IMR-90 (cell line): ENCODE data around the gene GPR152. TPM values are rescaled to one million over a fixed set of nuclear protein-coding genes. Genes with fewer than 3 reads are reported as not detected.

ENCODE experiments used
- ATAC-seq: fragments of 200-7000 bp; cut with Tn5 transposase; 2 replicates; pipeline ENCODE4 v1.9.1; 2020; ENCODE audit warnings: low read depth, mild to moderate bottlenecking, moderate library complexity
- BruUV-seq: library from RNA; stranded (reverse); fragments of 400-500 nt; replicated peaks from 2 replicates; lab custom pipeline; 2021; lab: Mats Ljungman, UMichigan
- CTCF ChIA-PET: fragments of 300-600 bp; formaldehyde crosslinking; extraction: SDS; loops from one replicate; lab custom pipeline; 2021; ENCODE audit warnings: antibody characterized with exemption; lab: Yijun Ruan, JAX
- POLR2A ChIA-PET: fragments of 300-600 bp; sonication (Branson Sonifier 250); formaldehyde crosslinking; loops from one replicate; lab custom pipeline; 2022; ENCODE audit warnings: antibody characterized with exemption; ENCODE audit not compliant: unreplicated experiment; lab: Charles Lee
- DNase-seq: peaks from one replicate; pipeline ENCODE4 v3.0.0; 2013
- H2AFZ ChIP-seq: replicated peaks from 2 replicates; pipeline ENCODE3; 2013; ENCODE audit warnings: low read length, mild to moderate bottlenecking; ENCODE audit not compliant: poor library complexity
- H2AK5ac ChIP-seq: 2 replicates; pipeline ENCODE4 v1.6.1; 2013; ENCODE audit warnings: low read depth, low read length, inconsistent platforms
- H2AK9ac ChIP-seq: replicated peaks from 2 replicates; pipeline ENCODE3; 2013; ENCODE audit warnings: mild to moderate bottlenecking, low read depth, low read length, moderate library complexity; ENCODE audit not compliant: poor library complexity
- H2BK120ac ChIP-seq: 2 replicates; pipeline ENCODE4 v1.6.1; 2013; ENCODE audit warnings: low read depth, low read length, inconsistent platforms
- H2BK15ac ChIP-seq: 3 replicates; pipeline ENCODE4 v1.6.1; 2013; ENCODE audit warnings: low read depth, low read length, inconsistent platforms
- H2BK20ac ChIP-seq: 2 replicates; pipeline ENCODE4 v1.6.1; 2013; ENCODE audit warnings: low read depth, mild to moderate bottlenecking, inconsistent platforms, low read length, moderate library complexity
- H2BK5ac ChIP-seq: 2 replicates; pipeline ENCODE4 v1.6.1; 2013; ENCODE audit warnings: mild to moderate bottlenecking, low read depth, low read length, inconsistent platforms; ENCODE audit not compliant: poor library complexity, severe bottlenecking
- H3K14ac ChIP-seq: replicated peaks from 2 replicates; pipeline ENCODE4 v1.6.1; 2013; ENCODE audit warnings: low read depth, low read length, inconsistent platforms
- H3K18ac ChIP-seq: 2 replicates; pipeline ENCODE4 v1.6.1; 2013; ENCODE audit warnings: low read depth, low read length, control low read depth
- H3K23ac ChIP-seq: 2 replicates; pipeline ENCODE4 v1.6.1; 2013; ENCODE audit warnings: low read depth, low read length, inconsistent platforms
- H3K27ac ChIP-seq: 2 replicates; pipeline ENCODE4 v1.5.1; 2013; ENCODE audit warnings: mild to moderate bottlenecking, control low read depth, low read length; ENCODE audit not compliant: insufficient read depth
- H3K27me3 ChIP-seq: 2 replicates; pipeline ENCODE4 v1.6.1; 2013; ENCODE audit warnings: low read length; ENCODE audit not compliant: control insufficient read depth, insufficient read depth
- H3K36me3 ChIP-seq: 2 replicates; pipeline ENCODE4 v1.6.1; 2013; ENCODE audit warnings: low read length, mixed read lengths; ENCODE audit not compliant: control insufficient read depth, insufficient read depth
- H3K4ac ChIP-seq: 2 replicates; pipeline ENCODE4 v1.6.1; 2013; ENCODE audit warnings: low read depth, low read length, inconsistent platforms
- H3K4me1 ChIP-seq: 2 replicates; pipeline ENCODE4 v1.6.1; 2013; ENCODE audit warnings: low read length, mixed read lengths; ENCODE audit not compliant: control insufficient read depth, insufficient read depth
- H3K4me2 ChIP-seq: 2 replicates; pipeline ENCODE4 v1.6.1; 2013; ENCODE audit warnings: low read depth, mild to moderate bottlenecking, control low read depth, low read length, moderate library complexity
- H3K4me3 ChIP-seq: 2 replicates; pipeline ENCODE4 v1.5.1; 2013; ENCODE audit warnings: low read depth, mild to moderate bottlenecking, control low read depth, low read length, moderate library complexity; ENCODE audit not compliant: insufficient read depth
- H3K56ac ChIP-seq: 2 replicates; pipeline ENCODE4 v1.6.1; 2013; ENCODE audit warnings: low read length, inconsistent platforms; ENCODE audit not compliant: insufficient read depth; ENCODE audit errors: extremely low read depth
- H3K79me1 ChIP-seq, 2 experiments: 2 replicates each; pipeline ENCODE4 v1.6.1; 2013; ENCODE audit warnings: low read length in 2 of 2, inconsistent platforms in 1 of 2, low read depth in 1 of 2
- H3K9ac ChIP-seq: 2 replicates; pipeline ENCODE4 v1.6.1; 2013; ENCODE audit warnings: low read depth, low read length, control low read depth
- H3K9me1 ChIP-seq: 2 replicates; pipeline ENCODE4 v1.6.1; 2013; ENCODE audit warnings: low read length, inconsistent platforms; ENCODE audit not compliant: insufficient read depth
- H3K9me3 ChIP-seq: 2 replicates; pipeline ENCODE4 v1.6.1; 2013; ENCODE audit warnings: low read length; ENCODE audit not compliant: control insufficient read depth, insufficient read depth
- H4K20me1 ChIP-seq: 2 replicates; pipeline ENCODE4 v1.6.1; 2013; ENCODE audit warnings: low read length, inconsistent platforms; ENCODE audit not compliant: insufficient read depth
- H4K5ac ChIP-seq: 2 replicates; pipeline ENCODE4 v1.6.1; 2013; ENCODE audit warnings: mild to moderate bottlenecking, low read depth, low read length, control low read depth
- H4K8ac ChIP-seq, 2 experiments: 2 replicates each; pipeline ENCODE4 v1.6.1; 2013; ENCODE audit warnings: low read depth in 2 of 2, low read length in 2 of 2, control low read depth in 1 of 2, inconsistent platforms in 1 of 2
- H4K91ac ChIP-seq: 2 replicates; pipeline ENCODE4 v1.6.1; 2013; ENCODE audit warnings: low read depth, low read length, inconsistent platforms; ENCODE audit not compliant: insufficient read depth
- BHLHE40 ChIP-seq: fragments of 150-350 bp; IDR thresholded peaks from 2 replicates; pipeline ENCODE4 v1.6.1; 2016; ENCODE audit warnings: mild to moderate bottlenecking, low read depth, low read length
- CEBPB ChIP-seq: IDR thresholded peaks from 2 replicates; pipeline ENCODE4 v1.6.1; 2012; ENCODE audit warnings: low read depth, low read length, improper control_type of control experiment
- CTCF ChIP-seq: conservative IDR thresholded peaks from 2 replicates; pipeline ENCODE4 v1.5.1; 2012; ENCODE audit warnings: mild to moderate bottlenecking, low read depth, low read length, improper control_type of control experiment
- MXI1 ChIP-seq: IDR thresholded peaks from 2 replicates; pipeline ENCODE4 v1.6.1; 2012; ENCODE audit warnings: low read depth, mild to moderate bottlenecking, low read length, moderate library complexity, borderline replicate concordance
- NFE2L2 ChIP-seq: fragments of 150-350 bp; IDR thresholded peaks from 2 replicates; pipeline ENCODE4 v1.6.1; 2016; ENCODE audit warnings: low read depth, mild to moderate bottlenecking, low read length
- RAD21 ChIP-seq: IDR thresholded peaks from 2 replicates; pipeline ENCODE4 v1.6.1; 2012; ENCODE audit warnings: low read length, improper control_type of control experiment
- RFX5 ChIP-seq: IDR thresholded peaks from 2 replicates; pipeline ENCODE4 v1.8.0; 2012; ENCODE audit warnings: low read depth, mild to moderate bottlenecking, low read length, moderate library complexity
- WGBS, 2 experiments: methylation state at CpG; one replicate each; pipeline versions ENCODE4 v1.1.5 to v1.1.7; 2013; ENCODE audit warnings: missing lambda C conversion rate in 2 of 2; ENCODE audit not compliant: insufficient read length in 1 of 2; ENCODE audit errors: extremely low coverage in 2 of 2; 5-methylcytosine and 5-hydroxymethylcytosine counted together
- dilution Hi-C: fragments of 300-500 bp; cut with HindIII; formaldehyde crosslinking; loops from one replicate; pipeline ENCODE4 v1.14.3; 2018; ENCODE audit warnings: low sequenced_read_pairs; ENCODE audit not compliant: unreplicated experiment
- in situ Hi-C: fragments of 300-500 bp; cut with MboI; formaldehyde crosslinking; loops from 3 replicates; pipeline ENCODE4 v1.14.3; 2019; ENCODE audit warnings: low sequenced_read_pairs, inconsistent platforms, mixed read lengths
- intact Hi-C: fragments of 100-400 bp; cut with micrococcal nuclease; formaldehyde crosslinking; loops from 2 replicates; pipeline ENCODE4 v1.10.0; 2022
- polyA plus RNA-seq, 3 experiments: library from polyadenylated mRNA; depleted of rRNA; stranded (reverse); fragments of >200 nt; gene quantifications; 2 replicates each; pipeline ENCODE4 v1.2.3, GENCODE V29; 2012; ENCODE audit warnings: low replicate concordance in 1 of 3
- total RNA-seq: library from RNA; depleted of rRNA; stranded (reverse); fragments of >200 nt; gene quantifications from 2 replicates; pipeline ENCODE4 v1.2.3, GENCODE V29; 2012

GPR152 gene
- total and polyA plus RNA-seq, 2 of the 4 experiments (the other 2 are of a cell fraction), result not detected

GRCh38 chr11:67489203-67489884 is 36.8 kb upstream of the GPR152 start:
- intact Hi-C loops, result no loop called here
- Histone ChIP-seq H3K9me1 (peaks cover 16% of the 10 kb centered on the region), H3K9ac (no peak overlapping the region), H3K27me3 (no peaks in the 10 kb centered on the region), H3K4ac (no peak overlapping the region), H2BK20ac (no peak overlapping the region), H3K4me1 (no peaks in the 10 kb centered on the region), H3K4me3 (no peak overlapping the region), H3K14ac (no peak overlapping the region), H2AFZ (no peak overlapping the region), H3K4me2 (no peak overlapping the region), H2AK5ac (no peak overlapping the region), H2BK15ac (no peak overlapping the region), H3K56ac (no peak overlapping the region), H2BK5ac (no peak overlapping the region), H4K91ac (no peak overlapping the region), H3K79me1 (peaks cover 11 to 23% of the 10 kb centered on the region in 2 experiments), H3K36me3 (peaks cover 46% of the 10 kb centered on the region), H4K20me1 (no peaks in the 10 kb centered on the region; the same call in none of the 2 replicates), H3K18ac (no peak overlapping the region), H2BK120ac (no peak overlapping the region), H2AK9ac (no peak overlapping the region), H4K5ac (no peak overlapping the region), H4K8ac (no peak overlapping the region), H3K27ac (no peak overlapping the region), H3K9me3 (no peaks in the 10 kb centered on the region), H3K23ac (no peak overlapping the region)
- dilution Hi-C loops, result no loop called here
- ATAC-seq (no peak), DNase-seq (no peak)
- in situ Hi-C loops, result no loop called here
- no peak for TF ChIP-seq BHLHE40
- TF ChIP-seq NFE2L2, result no peak
- no peak for TF ChIP-seq RFX5
- no peak for TF ChIP-seq RAD21
- TF ChIP-seq CTCF, result no peak
- TF ChIP-seq MXI1, result no peak
- no peak for TF ChIP-seq CEBPB
- 92% methylated on average over 6 of the region's 25 CpGs; no CpG with 5 or more reads in 1 of the 2 experiments for WGBS, 2 experiments
- BruUV-seq, result no TSS peak
- ChIA-PET POLR2A (no interaction called here), CTCF (no interaction called here)
